VCaP (cell line): ENCODE results near the gene SLCO3A1.

Experiments used
- H3K27ac ChIP-seq: fragments of 450-650 bp; 2 replicates; pipeline ENCODE4 v1.5.1; 2017
- CTCF ChIP-seq: fragments of 450-650 bp; conservative IDR thresholded peaks from 2 replicates; pipeline ENCODE4 v1.5.1; 2017; ENCODE audit warnings: mild to moderate bottlenecking, moderate library complexity

The SLCO3A1 gene

GRCh38 chr15:91921188-91921842 is 67.8 kb downstream of the SLCO3A1 start:
- TF ChIP-seq CTCF: no peak
- peak overlapping the region; percentile 58 for H3K27ac ChIP-seq

- peak overlapping the region; percentile 58 for H3K27ac ChIP-seq
- TF ChIP-seq CTCF: no peak
Measured at GRCh38 chr15:91921843-91922198, 68.3 kb downstream of the SLCO3A1 start.

- peak overlapping the region; percentile 58 for H3K27ac ChIP-seq
- no peak for TF ChIP-seq CTCF
Measured at GRCh38 chr15:91922646-91923547, 69.4 kb downstream of the SLCO3A1 start.

GRCh38 chr15:91924183-91924582 is 70.7 kb downstream of the SLCO3A1 start:
- H3K27ac ChIP-seq: no peak overlapping the region
- no peak for TF ChIP-seq CTCF

GRCh38 chr15:91924837-91925495 is 71.5 kb downstream of the SLCO3A1 start:
- TF ChIP-seq CTCF: no peak
- H3K27ac ChIP-seq: no peak overlapping the region

DNA sequence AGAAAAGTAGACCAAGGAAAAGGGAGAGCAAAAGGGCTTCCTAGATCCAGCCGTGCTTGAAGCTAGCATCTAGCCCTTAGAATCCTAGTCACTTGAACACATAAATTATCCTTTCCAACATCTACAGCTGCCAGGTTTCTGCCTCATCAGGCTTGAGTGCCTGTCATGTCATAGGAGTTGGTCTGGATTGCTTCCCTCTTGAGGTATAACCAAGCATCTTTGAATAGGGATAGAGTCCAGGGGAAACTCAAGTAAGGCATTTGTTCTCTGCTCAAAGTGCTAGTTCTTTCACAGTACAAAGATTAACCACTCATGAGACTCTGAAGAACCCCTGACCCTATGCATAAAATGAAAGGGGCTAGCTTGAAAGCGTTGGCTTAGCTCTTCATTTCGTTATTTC is 72.3 kb downstream of the SLCO3A1 start:
- no peak overlapping the region for H3K27ac ChIP-seq
- no peak for TF ChIP-seq CTCF

- TF ChIP-seq CTCF: no peak
- H3K27ac ChIP-seq: no peak overlapping the region
Measured at GRCh38 chr15:91926908-91927270, 73.4 kb downstream of the SLCO3A1 start.
